ENCODE measurements around the gene FAM72A. TPM values are rescaled to one million over a fixed set of nuclear protein-coding genes. Genes with fewer than 3 reads are reported as not detected.
"Not testable (repeated sequence)": the region's sequence is repeated elsewhere in the genome, so short reads cannot be mapped to it uniquely, and the experiment has no call there.

The FAM72A gene
- total RNA-seq, 1 donor from 2014 or later = 22.1 TPM

DNA sequence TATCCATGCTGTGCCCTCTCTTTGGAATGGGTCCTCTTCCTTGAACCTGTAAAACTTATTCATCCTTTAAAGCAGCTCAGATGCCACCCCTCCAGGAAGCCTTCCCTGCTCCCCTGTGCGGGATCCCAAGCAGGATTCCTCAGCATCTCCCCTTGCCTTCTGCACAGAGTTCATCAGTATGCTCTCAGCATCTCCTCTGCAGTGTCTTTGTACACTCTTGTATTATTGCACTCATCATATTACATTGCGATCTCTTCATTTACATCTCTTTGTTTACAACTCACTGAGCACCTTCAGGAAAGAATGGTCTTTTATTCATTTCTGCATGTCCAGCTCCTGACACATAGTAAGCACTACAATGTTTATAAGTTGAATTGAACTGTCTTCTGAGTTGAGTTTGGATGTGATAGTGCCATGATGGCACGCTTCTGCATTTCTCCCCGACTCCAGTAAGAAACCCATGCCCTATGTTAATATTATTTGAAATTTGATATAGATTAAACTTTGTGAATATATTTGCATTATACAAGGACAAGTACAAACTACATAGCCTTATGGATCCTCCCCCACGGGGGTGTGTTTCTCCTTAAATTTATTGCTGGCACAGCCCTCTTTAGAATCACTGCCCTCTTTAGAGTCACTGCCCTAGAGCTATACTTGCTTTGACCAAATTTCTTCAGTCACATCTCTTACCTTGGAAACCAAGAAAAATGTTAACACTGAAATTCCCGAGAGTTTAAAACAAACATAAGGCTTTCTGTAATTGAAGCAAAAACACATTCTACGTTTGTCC, 13.2 kb upstream of the FAM72A start:
- intact Hi-C loops (cut with micrococcal nuclease) = not testable (repeated sequence)

DNA sequence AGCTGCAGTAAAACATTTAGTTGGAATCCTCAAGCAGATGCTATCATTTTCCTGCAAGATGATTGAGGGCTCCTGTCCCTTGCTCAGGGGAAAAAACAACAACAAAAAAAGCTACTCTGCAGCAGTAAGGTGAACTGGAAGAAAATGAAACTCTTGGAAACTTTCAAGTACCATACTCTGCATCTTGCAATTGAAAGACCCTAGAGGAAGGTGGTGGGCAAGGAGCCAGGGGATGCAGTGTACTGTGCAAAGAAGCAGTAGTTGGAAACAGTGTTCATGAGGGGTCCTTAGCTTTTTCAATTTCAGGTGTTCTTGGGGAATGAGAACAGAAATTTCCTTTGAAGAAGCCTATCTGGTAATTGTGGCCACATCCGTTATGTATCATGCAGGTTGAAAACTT, 8.2 kb upstream of the FAM72A start:
- intact Hi-C loops (cut with micrococcal nuclease) = not testable (repeated sequence)

DNA sequence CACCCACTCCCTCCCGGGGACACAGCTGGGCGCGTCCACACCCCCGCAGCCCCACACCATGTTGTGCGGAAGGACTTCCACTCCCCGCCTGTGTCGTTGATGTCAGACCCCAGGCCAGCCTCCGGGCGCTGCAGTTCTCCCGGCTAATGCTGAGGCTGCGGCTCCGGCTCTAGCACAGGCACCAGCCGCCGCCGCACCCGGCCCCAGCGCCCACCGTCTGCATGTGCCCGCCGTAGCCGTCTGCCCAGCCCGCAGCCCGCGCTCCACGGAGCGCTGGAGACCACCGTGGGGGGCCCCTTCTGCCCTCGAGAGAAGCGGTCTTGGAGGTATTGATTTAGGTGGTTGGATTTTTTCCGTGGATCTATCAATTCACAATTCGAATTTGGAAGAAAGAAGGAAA, 2.9 kb upstream of the FAM72A start:
- intact Hi-C loops (cut with micrococcal nuclease) = not testable (repeated sequence)

DNA sequence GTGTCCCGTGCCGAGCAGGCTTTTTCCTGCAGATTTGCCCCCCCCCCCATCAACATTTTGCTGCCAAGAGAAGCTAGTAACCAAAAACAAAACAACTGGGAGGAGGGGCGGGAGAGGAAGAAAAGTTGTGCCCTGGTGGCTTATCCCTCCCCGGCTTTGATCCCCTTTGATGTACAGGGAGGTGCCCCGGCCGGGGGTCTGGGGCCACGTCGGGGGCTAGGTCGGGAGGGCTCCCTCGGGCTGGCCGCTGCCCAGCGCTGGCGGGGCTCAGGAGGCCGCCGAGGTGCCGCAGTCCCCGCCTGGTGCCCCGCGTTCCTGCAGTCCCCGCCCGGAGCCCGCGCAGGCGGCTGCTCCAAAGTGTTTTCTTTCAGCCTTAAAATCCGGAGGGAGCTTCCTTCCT, 2.2 kb upstream of the FAM72A start:
- intact Hi-C loops (cut with micrococcal nuclease) = loop anchor here (5.0 kb wide), 1 partner anchor 357 kb away; no protein-coding TSS in a partner anchor

DNA sequence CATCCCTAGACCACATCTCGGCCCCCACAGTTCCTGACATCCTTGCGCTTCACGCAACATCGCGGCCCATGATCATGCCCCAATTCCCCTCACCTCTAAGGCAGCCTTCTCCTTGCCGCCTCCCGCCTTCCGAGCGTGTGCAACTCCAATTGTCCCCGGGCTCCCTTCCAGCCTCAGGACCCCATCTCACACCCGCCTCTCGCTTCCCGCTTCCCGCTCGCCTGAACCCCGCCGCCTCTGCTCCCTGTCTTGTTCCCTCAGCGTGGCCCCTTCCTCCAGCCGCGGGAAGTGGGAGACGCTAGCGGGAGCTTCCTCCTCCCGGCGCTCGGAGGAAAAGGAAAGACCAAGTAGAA, 1.5 kb upstream of the FAM72A start:
- intact Hi-C loops (cut with micrococcal nuclease) = loop anchor here (5.0 kb wide), 1 partner anchor 358 kb away; no protein-coding TSS in a partner anchor

DNA sequence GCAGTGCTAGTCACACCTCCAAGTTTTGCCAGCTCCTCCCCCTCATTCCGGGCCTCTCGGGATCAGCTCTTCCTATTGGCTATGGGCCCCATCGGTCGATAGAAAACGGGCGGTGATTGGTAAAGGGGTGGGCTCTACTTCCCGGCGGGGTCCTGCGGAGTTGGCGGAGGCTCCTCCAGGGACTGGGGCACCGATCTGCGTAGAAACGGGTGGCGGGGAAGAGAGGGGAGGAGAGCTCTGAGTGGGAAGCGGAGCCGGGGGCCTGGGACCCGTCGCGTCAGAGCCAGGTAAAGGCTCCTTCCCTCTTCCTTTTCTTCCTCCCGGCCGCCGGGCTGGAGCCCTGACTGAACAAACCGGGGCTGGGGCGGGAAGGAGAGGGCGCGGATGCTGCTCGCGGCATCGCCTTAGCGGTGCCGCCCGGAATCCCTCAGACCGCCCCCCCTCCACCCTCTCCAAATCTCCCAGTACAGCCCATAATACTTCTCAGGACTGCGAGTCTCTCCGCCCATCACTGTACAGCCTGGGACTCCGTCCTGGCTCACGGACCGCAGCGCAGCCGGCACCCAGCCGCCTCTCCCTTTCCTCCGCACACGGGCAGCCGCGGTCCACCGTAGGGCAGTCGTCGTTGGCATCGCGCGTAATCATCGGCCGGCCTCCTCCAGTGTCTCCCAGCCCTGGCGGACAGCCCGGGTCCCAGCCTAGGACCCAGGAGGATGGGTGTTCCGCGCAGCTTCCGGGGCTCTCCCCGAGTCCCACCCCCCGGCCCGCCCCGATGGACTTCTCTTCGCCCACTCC, 922 bp upstream of the FAM72A start, which contains the start of gene SRGAP2:
SRGAP2 (plus strand) TSS at position 178 of the 795 bp plus-strand sequence. CDS start 2,430 bp downstream, outside the sequence.
- intact Hi-C loops (cut with micrococcal nuclease) = loop anchor here (5.0 kb wide), 1 partner anchor 359 kb away; no protein-coding TSS in a partner anchor

DNA sequence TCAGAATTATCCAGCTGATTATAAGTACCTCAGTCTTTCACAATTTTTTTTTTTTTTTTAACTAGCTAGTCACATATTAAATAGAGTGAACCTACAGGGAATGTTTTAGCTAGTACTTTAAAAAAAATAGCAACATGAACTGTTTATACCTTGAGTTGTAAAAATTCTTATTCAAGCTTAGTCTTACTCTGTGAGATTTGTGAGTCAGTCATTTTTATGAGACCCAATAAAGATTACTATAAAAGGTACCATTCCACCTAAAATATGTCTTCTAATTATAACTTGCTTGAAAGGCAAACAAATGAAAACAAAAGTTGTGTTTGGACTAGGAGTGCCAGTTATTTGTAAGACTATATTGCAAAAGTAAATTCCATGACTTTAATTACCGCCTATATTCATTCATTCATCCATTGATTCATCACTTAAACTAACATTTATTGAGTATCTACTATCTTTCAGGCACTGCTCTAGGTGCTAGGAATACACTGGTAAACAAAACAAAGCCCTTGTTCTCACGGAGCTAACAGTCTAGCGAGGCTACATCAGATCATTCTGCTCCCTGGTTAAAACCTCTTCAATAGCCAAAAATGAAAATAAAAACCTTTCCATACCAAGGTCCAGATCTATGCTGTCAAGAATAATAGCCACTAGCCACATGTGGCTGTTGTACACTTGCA, 5.8 kb downstream of the FAM72A start:
- intact Hi-C loops (cut with micrococcal nuclease) = not testable (repeated sequence)

DNA sequence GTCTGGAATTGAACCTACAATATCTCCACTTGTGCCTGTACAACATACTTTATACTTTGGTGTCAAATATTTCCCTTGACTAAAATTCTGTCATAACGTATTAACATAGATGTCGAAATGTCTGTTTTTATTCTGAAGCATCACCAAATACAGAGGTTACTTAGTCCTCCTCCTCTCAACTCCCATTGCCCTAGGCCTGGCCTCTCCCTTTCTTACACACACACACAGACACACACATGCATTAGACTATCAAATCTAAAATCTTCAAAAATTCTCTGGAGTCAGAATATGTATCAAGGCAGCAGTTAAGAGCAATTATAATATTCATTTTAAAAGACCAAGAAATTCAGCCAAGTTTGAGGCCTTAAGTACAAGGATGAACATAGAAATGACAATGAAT, 7.5 kb downstream of the FAM72A start:
- intact Hi-C loops (cut with micrococcal nuclease) = not testable (repeated sequence)

DNA sequence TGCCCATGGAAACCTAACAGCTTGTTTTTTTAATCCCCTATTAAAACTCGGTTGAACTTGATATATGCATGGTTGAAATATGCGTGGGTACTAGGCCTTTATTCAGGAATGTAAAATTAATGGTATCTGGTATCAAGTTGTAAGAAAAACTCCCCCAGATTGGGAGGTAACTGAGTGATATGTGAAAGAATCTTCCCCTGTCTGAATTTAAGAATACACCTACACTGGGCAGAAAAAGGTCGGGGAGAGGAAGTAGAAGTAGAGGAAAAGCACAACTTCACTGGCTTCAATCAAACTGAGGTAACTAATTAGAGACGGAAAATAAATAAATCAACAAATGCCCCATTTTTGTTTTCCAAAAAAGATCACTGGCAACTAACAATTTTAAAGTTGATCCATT, 15.8 kb downstream of the FAM72A start:
- intact Hi-C loops (cut with micrococcal nuclease) = not testable (repeated sequence)

DNA sequence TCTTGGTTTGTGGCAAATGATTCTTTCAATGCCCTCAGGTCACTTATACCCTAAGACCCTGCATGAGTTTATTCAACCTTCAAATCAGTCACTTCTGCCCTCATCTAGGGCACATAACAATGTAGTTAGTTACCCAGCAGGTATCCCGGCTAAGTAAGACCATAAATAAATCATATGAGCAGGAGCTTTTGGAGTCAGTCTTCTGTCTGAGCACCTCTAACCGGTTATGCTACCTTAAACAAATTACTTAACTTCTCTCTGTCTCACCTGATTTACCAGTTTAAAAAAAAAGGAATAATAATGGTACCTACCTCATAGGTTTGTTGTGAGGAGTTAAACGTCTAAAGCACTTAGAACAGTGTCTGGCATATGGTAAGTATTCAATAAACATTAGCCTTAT, 16.9 kb downstream of the FAM72A start:
- intact Hi-C loops (cut with micrococcal nuclease) = not testable (repeated sequence)

DNA sequence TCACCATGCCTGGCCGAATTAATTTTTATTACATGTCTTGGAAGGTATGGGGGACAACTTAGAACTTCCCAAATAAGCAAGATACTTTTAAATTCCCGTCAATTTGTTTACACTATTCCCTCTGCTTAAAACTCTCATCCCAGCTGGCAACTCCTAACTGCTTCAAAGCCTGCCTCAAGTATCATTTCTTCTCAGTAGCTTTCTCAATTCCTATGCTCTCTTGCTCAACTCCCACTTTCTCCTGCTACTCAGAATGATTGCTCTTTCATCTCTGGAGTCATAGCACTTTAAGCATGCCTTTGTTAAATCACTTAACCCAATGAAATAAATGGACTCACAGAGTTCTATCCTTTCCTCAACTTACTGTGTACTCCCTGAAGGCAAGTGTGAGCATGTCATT, 18.9 kb downstream of the FAM72A start:
- intact Hi-C loops (cut with micrococcal nuclease) = not testable (repeated sequence)

DNA sequence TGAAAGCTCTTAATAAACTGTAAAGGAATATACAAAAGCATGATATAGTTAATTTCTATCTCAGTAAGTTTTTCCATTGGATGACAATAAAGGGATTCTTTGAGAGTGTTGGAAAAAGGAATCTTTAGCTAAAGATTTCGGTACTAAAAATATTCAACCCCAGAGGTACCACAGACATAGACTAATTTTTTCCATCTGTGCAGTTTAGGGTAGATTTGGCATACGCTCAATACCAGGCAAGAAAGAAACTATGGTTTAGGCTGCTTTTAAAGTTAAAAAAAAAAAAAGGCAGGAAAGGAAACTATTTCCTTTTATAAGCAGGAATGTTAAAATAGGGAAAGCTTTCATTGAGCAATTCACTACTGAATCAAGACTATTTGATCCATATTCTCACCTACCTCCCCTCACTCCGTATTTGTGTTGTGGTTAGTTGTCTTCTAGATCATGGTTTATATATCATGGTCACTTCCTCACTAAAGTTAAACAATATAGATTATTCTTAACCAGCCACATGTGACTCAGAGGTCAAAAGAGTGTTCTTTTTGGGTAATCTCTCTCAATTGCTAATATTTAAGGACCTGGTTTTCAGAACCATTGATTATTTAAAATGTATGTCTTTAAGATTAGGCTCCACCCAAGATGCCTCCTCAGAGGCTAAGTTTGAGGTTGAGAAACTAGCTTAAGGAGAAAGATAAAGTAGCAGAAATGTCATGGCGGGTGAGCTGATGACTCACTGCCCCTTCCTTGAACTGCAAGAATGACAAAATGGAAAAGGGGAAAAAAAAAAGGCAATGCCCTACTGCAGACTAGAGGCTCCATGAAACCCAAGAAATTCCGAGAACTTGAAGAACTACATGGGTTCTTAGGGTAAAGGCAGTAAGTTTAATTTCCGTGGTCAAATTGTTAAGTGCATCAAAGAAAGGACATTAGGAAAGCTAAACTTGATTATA, 20.0 kb downstream of the FAM72A start:
- intact Hi-C loops (cut with micrococcal nuclease) = not testable (repeated sequence)

DNA sequence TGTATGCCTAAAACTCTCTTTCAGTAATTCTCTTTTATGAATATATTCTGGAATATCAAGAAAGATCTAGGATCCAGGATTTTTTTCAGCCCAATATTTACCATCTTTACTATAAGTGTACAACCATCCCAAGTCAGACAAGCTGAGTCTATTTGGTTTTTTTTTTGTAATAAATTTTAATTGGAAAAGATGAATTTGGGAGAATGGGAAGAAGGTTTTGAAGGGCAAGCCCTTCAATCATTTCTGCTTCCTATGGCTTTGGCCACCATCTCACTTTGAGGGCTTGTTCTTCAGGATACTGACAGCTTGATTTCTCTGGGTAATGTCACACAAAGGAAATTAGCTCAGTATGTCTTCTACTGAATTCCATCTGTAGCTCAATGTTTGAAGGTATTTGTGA, 23.0 kb downstream of the FAM72A start:
- intact Hi-C loops (cut with micrococcal nuclease) = loop anchor here (5.0 kb wide), 1 partner anchor 278 kb away; no protein-coding TSS in a partner anchor

DNA sequence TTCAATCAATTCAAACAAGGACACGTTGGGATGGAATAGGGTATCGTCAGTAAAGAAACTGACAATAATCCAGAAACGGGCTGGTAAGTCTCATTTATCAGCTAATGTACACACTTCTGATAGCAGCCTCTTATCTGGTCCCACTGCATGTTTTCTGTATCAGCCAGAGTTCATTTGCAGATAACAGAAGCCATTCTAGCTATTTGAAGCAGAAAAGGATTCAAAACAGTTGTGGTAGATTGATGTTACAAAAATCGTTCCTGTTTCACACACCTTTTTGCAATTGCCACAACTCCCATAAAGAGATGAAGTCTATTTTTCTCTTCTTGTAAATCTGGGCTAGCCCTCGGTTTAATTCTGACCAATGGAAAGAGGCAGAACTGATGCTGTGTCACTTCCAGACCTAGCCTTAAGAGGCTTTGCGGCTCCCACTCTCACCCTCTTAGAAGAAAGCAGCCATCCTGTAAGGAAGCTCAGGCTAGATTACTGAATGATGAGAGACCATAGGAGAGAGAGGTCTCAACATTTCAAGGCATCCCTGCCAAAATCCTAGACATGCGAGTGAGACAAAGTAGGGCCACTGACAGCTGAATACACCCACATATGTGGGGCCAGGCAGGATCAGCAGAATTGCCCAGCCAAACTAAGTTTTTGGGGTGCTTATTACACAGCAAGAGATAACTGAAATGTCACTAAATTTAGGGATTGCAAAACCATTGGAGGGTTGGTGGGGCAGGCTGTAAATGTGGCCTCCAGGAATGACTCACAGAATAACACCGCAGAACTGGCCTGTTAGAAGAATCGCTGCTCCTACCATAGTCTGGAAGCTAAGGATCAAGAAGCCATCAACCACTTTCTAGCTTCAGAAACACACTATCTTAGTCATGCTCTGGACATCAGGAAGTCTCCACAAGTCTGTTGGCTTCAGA, 24.3 kb downstream of the FAM72A start:
- intact Hi-C loops (cut with micrococcal nuclease) = loop anchor here (5.0 kb wide), 1 partner anchor 279 kb away; no protein-coding TSS in a partner anchor

DNA sequence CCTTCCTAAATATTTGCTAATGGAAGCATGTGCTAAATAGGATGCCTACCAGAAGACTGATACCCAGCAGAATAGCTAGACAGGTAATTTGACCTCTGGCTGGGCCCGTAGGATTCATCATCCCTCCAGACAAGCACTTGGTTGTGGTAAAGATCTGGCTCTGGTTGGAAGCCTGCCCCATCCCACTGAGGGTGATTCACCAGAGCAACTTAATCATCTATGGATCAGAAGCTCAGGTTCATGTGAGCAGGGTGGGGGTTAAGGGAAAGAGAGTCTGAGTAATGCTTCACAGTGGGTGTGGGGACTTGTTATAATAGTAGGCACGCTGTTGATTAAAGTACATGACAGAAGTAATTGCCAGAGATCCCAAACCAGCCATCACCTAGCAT, 26.5 kb downstream of the FAM72A start:
- intact Hi-C loops (cut with micrococcal nuclease) = loop anchor here (5.0 kb wide), 1 partner anchor 281 kb away; no protein-coding TSS in a partner anchor

DNA sequence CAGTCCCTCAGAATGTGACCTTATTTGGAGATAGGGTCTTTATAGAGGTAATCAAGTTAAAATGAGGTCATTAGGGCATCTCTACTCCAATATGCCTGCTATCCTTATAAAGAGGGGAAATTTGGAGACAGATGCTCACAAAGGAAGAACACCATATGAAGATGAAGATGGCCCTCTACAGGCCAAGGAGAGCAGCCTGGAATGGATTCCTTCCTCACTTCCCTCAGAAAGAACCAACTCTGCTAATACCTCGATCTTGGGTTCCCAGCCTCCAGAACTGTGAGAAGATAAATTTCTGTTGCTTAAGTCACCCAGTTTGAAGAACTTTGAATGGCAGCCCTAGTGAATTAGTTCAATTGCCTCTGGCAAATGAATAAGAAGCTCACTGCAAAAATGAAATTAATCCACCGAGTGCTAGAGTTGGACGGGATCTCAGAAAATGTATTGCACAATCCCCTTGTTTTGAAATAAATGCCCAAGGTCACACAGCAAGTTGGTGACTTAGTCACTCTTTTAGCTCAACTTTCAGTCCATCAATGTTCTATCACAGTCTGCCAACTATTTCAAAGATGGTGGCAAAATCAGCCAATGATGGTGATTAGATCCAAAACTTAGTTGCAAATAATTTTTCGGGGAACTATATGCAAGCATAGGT, 27.1 kb downstream of the FAM72A start:
- intact Hi-C loops (cut with micrococcal nuclease) = loop anchor here (5.0 kb wide), 1 partner anchor 282 kb away; no protein-coding TSS in a partner anchor

DNA sequence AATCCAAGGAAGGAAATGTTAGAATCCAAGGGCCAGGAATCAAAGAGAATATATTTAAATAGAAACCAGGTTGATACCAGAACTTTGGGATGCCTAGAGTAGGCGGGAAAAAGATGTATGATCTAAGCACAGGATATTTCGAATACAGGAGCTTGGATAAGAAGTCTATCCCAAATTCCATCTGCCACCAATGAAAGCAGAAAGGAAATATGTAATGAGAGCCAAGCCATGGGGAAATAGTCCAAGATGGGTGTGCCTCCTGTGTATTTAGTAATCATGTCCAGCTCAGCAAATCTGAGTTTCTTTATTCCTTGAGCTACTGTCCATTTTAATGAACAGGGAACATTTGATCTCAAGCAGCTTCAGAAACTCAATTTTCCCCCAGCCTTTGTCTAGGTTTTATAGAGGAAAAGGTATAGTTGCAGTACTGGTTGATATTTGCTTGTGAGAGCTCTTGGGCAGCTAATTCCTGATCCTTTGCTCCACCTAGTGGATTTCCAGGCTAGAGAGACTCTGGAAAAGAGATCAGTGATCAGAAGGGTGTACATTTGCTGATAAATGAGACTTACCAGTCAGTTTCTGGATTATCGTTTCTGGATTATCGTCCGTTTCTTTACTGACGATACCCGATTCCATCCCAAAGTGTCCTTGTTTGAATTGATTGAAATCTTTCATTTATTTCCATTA, 28.3 kb downstream of the FAM72A start:
- intact Hi-C loops (cut with micrococcal nuclease) = not testable (repeated sequence)

DNA sequence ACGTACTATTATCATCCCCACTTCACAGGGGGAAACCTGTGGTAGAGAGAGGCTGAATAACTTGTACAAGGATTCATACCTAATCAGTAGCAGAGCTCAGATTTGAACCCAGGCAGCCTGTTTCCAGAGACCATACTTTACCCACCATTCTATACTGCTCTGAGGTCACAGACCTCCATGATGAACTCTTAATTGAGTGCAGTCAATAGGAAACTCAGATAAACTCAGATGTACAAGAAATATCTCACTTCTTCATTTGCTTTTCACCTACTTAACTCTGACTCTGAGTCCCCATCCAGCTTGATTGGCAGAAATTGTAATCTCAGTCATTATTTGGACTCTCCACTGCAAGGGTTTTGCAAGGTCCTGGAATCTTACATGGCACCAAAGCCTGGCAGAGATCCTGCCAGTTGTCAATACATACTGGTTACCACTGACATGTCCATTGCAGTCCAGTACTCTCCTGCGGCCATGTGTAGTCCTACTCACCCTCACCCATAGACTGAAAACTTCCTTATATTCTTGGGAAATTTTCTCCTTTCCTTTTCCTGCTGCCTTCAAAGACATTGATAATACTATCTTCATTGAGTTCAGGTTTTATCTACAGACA, 29.4 kb downstream of the FAM72A start:
- intact Hi-C loops (cut with micrococcal nuclease) = not testable (repeated sequence)
